H9 (cell line): ENCODE measurements around the gene CEP120. TPM values are rescaled to one million over a fixed set of nuclear protein-coding genes. Genes with fewer than 3 reads are reported as not detected.

ENCODE experiments used
- DNase-seq: peaks from one replicate; pipeline ENCODE4 v3.0.0-alpha.2; 2017
- H2AFZ ChIP-seq: one replicate; pipeline ENCODE4 v1.6.1; 2013; ENCODE audit warnings: mild to moderate bottlenecking, low read length, control low read depth, moderate library complexity
- H2AK5ac ChIP-seq: 2 replicates; pipeline ENCODE4 v1.6.1; 2013; ENCODE audit warnings: low read length, control low read depth, mixed read lengths; ENCODE audit not compliant: insufficient read length
- H2BK120ac ChIP-seq: one replicate; pipeline ENCODE4 v1.6.1; 2013; ENCODE audit warnings: low read depth, mild to moderate bottlenecking, low read length, control low read depth, inconsistent platforms; ENCODE audit not compliant: poor library complexity, severe bottlenecking
- H2BK12ac ChIP-seq: 2 replicates; pipeline ENCODE4 v1.6.1; 2013; ENCODE audit warnings: low read length, control low read depth, mixed read lengths, low read depth; ENCODE audit not compliant: insufficient read length
- H2BK15ac ChIP-seq: 2 replicates; pipeline ENCODE4 v1.6.1; 2013; ENCODE audit warnings: low read depth, low read length, control low read depth
- H2BK20ac ChIP-seq: one replicate; pipeline ENCODE4 v1.6.1; 2013; ENCODE audit warnings: low read depth, mild to moderate bottlenecking, low read length, control low read depth, inconsistent platforms; ENCODE audit not compliant: poor library complexity, severe bottlenecking
- H2BK5ac ChIP-seq: 2 replicates; pipeline ENCODE4 v1.6.1; 2013; ENCODE audit warnings: low read length, control low read depth, mixed read lengths; ENCODE audit not compliant: insufficient read length
- H3K14ac ChIP-seq: 2 replicates; pipeline ENCODE4 v1.6.1; 2013; ENCODE audit warnings: low read length, control low read depth; ENCODE audit not compliant: insufficient read depth
- H3K18ac ChIP-seq: 2 replicates; pipeline ENCODE4 v1.6.1; 2013; ENCODE audit warnings: low read depth, mild to moderate bottlenecking, mixed read lengths, low read length, control low read depth; ENCODE audit not compliant: insufficient read length
- H3K23ac ChIP-seq: 2 replicates; pipeline ENCODE4 v1.6.1; 2013; ENCODE audit warnings: low read length, control low read depth, mixed read lengths, low read depth; ENCODE audit not compliant: insufficient read length
- H3K23me2 ChIP-seq: 2 replicates; pipeline ENCODE4 v1.6.1; 2013; ENCODE audit warnings: low read depth, mild to moderate bottlenecking, mixed read lengths, low read length, control low read depth; ENCODE audit not compliant: insufficient read length, poor library complexity, severe bottlenecking
- H3K27ac ChIP-seq: 2 replicates; pipeline ENCODE4 v1.5.1; 2013; ENCODE audit warnings: low read length, control low read depth, mixed read lengths, low read depth; ENCODE audit not compliant: insufficient read length
- H3K27me3 ChIP-seq: 2 replicates; pipeline ENCODE4 v1.6.1; 2013; ENCODE audit warnings: low read length, control low read depth, inconsistent platforms; ENCODE audit not compliant: insufficient read depth
- H3K4ac ChIP-seq: 2 replicates; pipeline ENCODE4 v1.6.1; 2013; ENCODE audit warnings: low read depth, mild to moderate bottlenecking, control low read depth, inconsistent platforms, low read length, moderate library complexity
- H3K4me1 ChIP-seq: 2 replicates; pipeline ENCODE4 v1.6.1; 2013; ENCODE audit warnings: low read length, control low read depth, inconsistent platforms; ENCODE audit not compliant: insufficient read depth
- H3K4me2 ChIP-seq: 2 replicates; pipeline ENCODE4 v1.6.1; 2013; ENCODE audit warnings: low read length, control low read depth, mixed read lengths; ENCODE audit not compliant: insufficient read length, insufficient read depth
- H3K56ac ChIP-seq: 2 replicates; pipeline ENCODE4 v1.6.1; 2013; ENCODE audit warnings: low read depth, mild to moderate bottlenecking, mixed read lengths, low read length, control low read depth; ENCODE audit not compliant: insufficient read length
- H3K79me1 ChIP-seq: 2 replicates; pipeline ENCODE4 v1.6.1; 2013; ENCODE audit warnings: low read depth, mild to moderate bottlenecking, moderate library complexity, low read length, control low read depth, inconsistent platforms; ENCODE audit not compliant: insufficient read depth, poor library complexity, severe bottlenecking
- H3K79me2 ChIP-seq: 2 replicates; pipeline ENCODE4 v1.6.1; 2013; ENCODE audit warnings: low read length, control low read depth, inconsistent platforms; ENCODE audit not compliant: insufficient read depth
- H3K9ac ChIP-seq: 2 replicates; pipeline ENCODE4 v1.6.1; 2013; ENCODE audit warnings: low read length, control low read depth, mixed read lengths; ENCODE audit not compliant: insufficient read length; ENCODE audit errors: extremely low read depth
- H3K9me3 ChIP-seq: one replicate; pipeline ENCODE4 v1.6.1; 2013; ENCODE audit warnings: low read depth, low read length, inconsistent platforms; ENCODE audit not compliant: control insufficient read depth
- H3T11ph ChIP-seq: one replicate; pipeline ENCODE4 v1.6.1; 2013; ENCODE audit warnings: mild to moderate bottlenecking, low read length, control low read depth, inconsistent platforms
- H4K20me1 ChIP-seq: one replicate; pipeline ENCODE4 v1.6.1; 2013; ENCODE audit not compliant: control insufficient read depth, insufficient read length, insufficient read depth
- H4K5ac ChIP-seq: 2 replicates; pipeline ENCODE4 v1.6.1; 2013; ENCODE audit warnings: low read depth, mild to moderate bottlenecking, mixed read lengths, low read length, control low read depth; ENCODE audit not compliant: insufficient read length
- H4K8ac ChIP-seq: replicated peaks from 2 replicates; pipeline ENCODE4 v1.6.1; 2013; ENCODE audit warnings: low read length, control low read depth, mixed read lengths, low read depth; ENCODE audit not compliant: insufficient read length
- H4K91ac ChIP-seq: 2 replicates; pipeline ENCODE4 v1.6.1; 2013; ENCODE audit warnings: low read depth, mild to moderate bottlenecking, moderate library complexity, mixed read lengths, low read length, control low read depth; ENCODE audit not compliant: insufficient read length
- H3K27ac Mint-ChIP-seq, 3 experiments: 2 replicates in 2 of 3; 3 replicates in 1 of 3; pipeline ENCODE4 v1.8.0; 2020 to 2021; ENCODE audit warnings: mixed read lengths in 3 of 3, mild to moderate bottlenecking in 1 of 3, moderate library complexity in 1 of 3
- H3K27me3 Mint-ChIP-seq: 2 replicates; pipeline ENCODE4 v1.8.0; 2021; ENCODE audit warnings: low read depth, mild to moderate bottlenecking, moderate library complexity, mixed read lengths
- H3K36me3 Mint-ChIP-seq, 3 experiments: 2 replicates in 2 of 3; 3 replicates in 1 of 3; pipeline ENCODE4 v1.8.0; 2020 to 2021; ENCODE audit warnings: low read depth in 3 of 3, mixed read lengths in 3 of 3; ENCODE audit not compliant: insufficient read depth in 1 of 3
- H3K4me1 Mint-ChIP-seq, 2 experiments: 2 replicates each; pipeline ENCODE4 v1.8.0; 2020; ENCODE audit warnings: mixed read lengths in 2 of 2
- H3K4me3 Mint-ChIP-seq, 2 experiments: 2 replicates in 1 of 2; 3 replicates in 1 of 2; pipeline ENCODE4 v1.8.0; 2020 to 2021; ENCODE audit warnings: mild to moderate bottlenecking in 2 of 2, mixed read lengths in 2 of 2, moderate library complexity in 1 of 2
- H3K9me3 Mint-ChIP-seq, 2 experiments: 2 replicates in 1 of 2; 3 replicates in 1 of 2; pipeline ENCODE4 v1.8.0; 2020; ENCODE audit warnings: mild to moderate bottlenecking in 2 of 2, mixed read lengths in 2 of 2, moderate library complexity in 1 of 2
- CTCF ChIP-seq: fragments of 200-600 bp; sonication (generic); conservative IDR thresholded peaks from 3 replicates; pipeline ENCODE4 v1.8.0; 2021; ENCODE audit warnings: antibody characterized with exemption, mild to moderate bottlenecking
- whole genome bisulfite sequencing: extraction: QIAGEN DNeasy Blood & Tissue Kit; methylation state at CpG from one replicate; pipeline ENCODE4 v1.1.7; 2013; ENCODE audit warnings: missing lambda C conversion rate, low lambda C conversion rate, mixed read lengths; ENCODE audit not compliant: insufficient read length; ENCODE audit errors: extremely low coverage; 5-methylcytosine and 5-hydroxymethylcytosine counted together
- total RNA-seq: library from RNA; stranded (reverse); gene quantifications from 2 replicates; pipeline ENCODE4 v1.2.1, GENCODE V29; 2021

Gene CEP120
- total RNA-seq, 1 experiment from 2014 or later, result 22.5 TPM

DNA sequence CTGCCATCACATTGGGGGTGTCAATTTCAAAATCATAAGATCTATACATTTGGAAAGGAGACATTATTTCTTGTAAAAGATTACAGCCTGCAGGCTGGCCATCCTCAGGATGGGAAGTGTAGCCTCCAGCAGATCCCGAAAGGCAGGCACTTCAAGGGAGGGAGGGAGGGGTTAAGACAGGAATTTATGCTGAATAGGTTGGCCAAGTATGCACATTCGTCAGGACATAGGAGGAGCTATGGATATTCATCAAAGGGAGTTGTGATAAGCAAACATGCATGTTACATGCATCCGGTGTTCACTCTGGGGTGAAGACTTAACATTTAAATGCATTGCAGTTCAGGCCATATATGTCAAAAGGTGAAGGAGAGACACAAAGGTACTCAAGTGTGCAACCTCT, 119.4 kb downstream of the CEP120 start:
- peaks cover 31 to 39% of the 10 kb centered on the region in 2 experiments for H3K4me1 Mint-ChIP-seq
- no peak for DNase-seq
- Histone ChIP-seq H2BK5ac (no peak overlapping the region), H2BK20ac (no peak overlapping the region), H3K23ac (no peak overlapping the region), H3K79me2 (no peaks in the 10 kb centered on the region), H2BK15ac (no peak overlapping the region), H2BK120ac (no peak overlapping the region), H4K8ac (no peak overlapping the region), H3K18ac (no peak overlapping the region), H3K79me1 (no peaks in the 10 kb centered on the region), H2AFZ (no peak overlapping the region), H2AK5ac (no peak overlapping the region), H3K27ac (no peak overlapping the region), H3K4me2 (no peak overlapping the region), H4K5ac (no peak overlapping the region), H3K56ac (no peak overlapping the region), H4K91ac (no peak overlapping the region), H4K20me1 (no peaks in the 10 kb centered on the region), H3K4me1 (no peaks in the 10 kb centered on the region; the same call in 1 of the 2 replicates), H3K9me3 (no peaks in the 10 kb centered on the region), H3K27me3 (no peaks in the 10 kb centered on the region; the same call in 1 of the 2 replicates), H3K4ac (no peak overlapping the region), H3K9ac (no peak overlapping the region), H3K23me2 (no peaks in the 10 kb centered on the region), H3T11ph (no peak overlapping the region), H3K14ac (no peak overlapping the region), H2BK12ac (no peak overlapping the region)
- no peak for TF ChIP-seq CTCF
- peaks cover 3 to 14% of the 10 kb centered on the region in 2 experiments; a peak in 2 of 5 replicates for H3K9me3 Mint-ChIP-seq
- H3K27ac Mint-ChIP-seq, result no peak overlapping the region
- no CpG with 5 or more reads among the region's 3 CpGs for WGBS
- peaks cover 3% of the 10 kb centered on the region; the same call in 1 of the 2 replicates for H3K27me3 Mint-ChIP-seq
- no peak overlapping the region for H3K4me3 Mint-ChIP-seq
- H3K36me3 Mint-ChIP-seq, result peaks cover 0 to 19% (median 0%) of the 10 kb centered on the region in 3 experiments; a peak in 2 of 7 replicates
